Osteocyte (in vitro differentiated cells): ENCODE results near the gene SIM1. TPM values are rescaled to one million over a fixed set of nuclear protein-coding genes. Genes with fewer than 3 reads are reported as not detected.
"Not testable (repeated sequence)": the region's sequence is repeated elsewhere in the genome, so short reads cannot be mapped to it uniquely, and the experiment has no call there.

ENCODE experiments used
- DNase-seq: peaks from one replicate; pipeline ENCODE4 v3.0.0; 2021; ENCODE audit warnings: mixed read lengths; ENCODE audit not compliant: unreplicated experiment; ENCODE audit errors: extremely low spot score
- H3K27ac Mint-ChIP-seq: one replicate; pipeline ENCODE4 v1.8.0; 2021; ENCODE audit warnings: mild to moderate bottlenecking, mixed read lengths; ENCODE audit not compliant: unreplicated experiment
- H3K27me3 Mint-ChIP-seq: one replicate; pipeline ENCODE4 v1.8.0; 2021; ENCODE audit warnings: mixed read lengths; ENCODE audit not compliant: unreplicated experiment
- H3K36me3 Mint-ChIP-seq: one replicate; pipeline ENCODE4 v1.8.0; 2021; ENCODE audit warnings: mixed read lengths; ENCODE audit not compliant: unreplicated experiment
- H3K4me1 Mint-ChIP-seq: one replicate; pipeline ENCODE4 v1.8.0; 2021; ENCODE audit warnings: mixed read lengths; ENCODE audit not compliant: unreplicated experiment
- H3K4me3 Mint-ChIP-seq: one replicate; pipeline ENCODE4 v1.8.0; 2021; ENCODE audit warnings: mild to moderate bottlenecking, moderate library complexity, mixed read lengths; ENCODE audit not compliant: unreplicated experiment
- H3K9me3 Mint-ChIP-seq: one replicate; pipeline ENCODE4 v1.8.0; 2021; ENCODE audit warnings: mixed read lengths; ENCODE audit not compliant: unreplicated experiment
- total RNA-seq: library from RNA; stranded (reverse); gene quantifications from 2 replicates; pipeline ENCODE4 v1.2.1, GENCODE V29; 2021
- TF ChIP-seq, protein P1 (sequence below): fragments of 200-600 bp; sonication (generic); IDR thresholded peaks from 2 replicates; pipeline ENCODE4 v1.5.0; 2021; ENCODE audit warnings: antibody characterized with exemption, mild to moderate bottlenecking, moderate library complexity

SIM1 gene
- total RNA-seq, 1 donor from 2014 or later: 2.6 TPM

GRCh38 chr6:100371591-100371990 lies 93.1 kb downstream of the SIM1 start:
- H3K36me3 Mint-ChIP-seq: no peaks in the 10 kb centered on the region
- H3K4me3 Mint-ChIP-seq: no peak overlapping the region
- no peaks in the 10 kb centered on the region for H3K27me3 Mint-ChIP-seq

GRCh38 chr6:100370265-100370664 lies 94.5 kb downstream of the SIM1 start:
- Mint-ChIP-seq H3K27me3 (no peaks in the 10 kb centered on the region), H3K36me3 (no peaks in the 10 kb centered on the region), H3K4me3 (no peak overlapping the region), H3K9me3 (no peaks in the 10 kb centered on the region), H3K27ac (no peak overlapping the region), H3K4me1 (peaks cover 4% of the 10 kb centered on the region)
- TF ChIP-seq, protein P1, sequence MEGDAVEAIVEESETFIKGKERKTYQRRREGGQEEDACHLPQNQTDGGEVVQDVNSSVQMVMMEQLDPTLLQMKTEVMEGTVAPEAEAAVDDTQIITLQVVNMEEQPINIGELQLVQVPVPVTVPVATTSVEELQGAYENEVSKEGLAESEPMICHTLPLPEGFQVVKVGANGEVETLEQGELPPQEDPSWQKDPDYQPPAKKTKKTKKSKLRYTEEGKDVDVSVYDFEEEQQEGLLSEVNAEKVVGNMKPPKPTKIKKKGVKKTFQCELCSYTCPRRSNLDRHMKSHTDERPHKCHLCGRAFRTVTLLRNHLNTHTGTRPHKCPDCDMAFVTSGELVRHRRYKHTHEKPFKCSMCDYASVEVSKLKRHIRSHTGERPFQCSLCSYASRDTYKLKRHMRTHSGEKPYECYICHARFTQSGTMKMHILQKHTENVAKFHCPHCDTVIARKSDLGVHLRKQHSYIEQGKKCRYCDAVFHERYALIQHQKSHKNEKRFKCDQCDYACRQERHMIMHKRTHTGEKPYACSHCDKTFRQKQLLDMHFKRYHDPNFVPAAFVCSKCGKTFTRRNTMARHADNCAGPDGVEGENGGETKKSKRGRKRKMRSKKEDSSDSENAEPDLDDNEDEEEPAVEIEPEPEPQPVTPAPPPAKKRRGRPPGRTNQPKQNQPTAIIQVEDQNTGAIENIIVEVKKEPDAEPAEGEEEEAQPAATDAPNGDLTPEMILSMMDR: no peak
- no peak for DNase-seq

More at GRCh38 chr6:100371591-100371990, 93.1 kb downstream of the SIM1 start:
- DNase-seq: no peak
- H3K4me1 Mint-ChIP-seq: peaks cover 4% of the 10 kb centered on the region
- TF ChIP-seq, protein P1: no peak
- H3K9me3 Mint-ChIP-seq: no peaks in the 10 kb centered on the region
- H3K27ac Mint-ChIP-seq: no peak overlapping the region

- no peak overlapping the region for H3K4me3 Mint-ChIP-seq
- H3K4me1 Mint-ChIP-seq: peaks cover 14% of the 10 kb centered on the region
- H3K36me3 Mint-ChIP-seq: no peaks in the 10 kb centered on the region
- no peak overlapping the region for H3K27ac Mint-ChIP-seq
- TF ChIP-seq, protein P1: no peak
- no peaks in the 10 kb centered on the region for H3K27me3 Mint-ChIP-seq
- no peak for DNase-seq
- no peaks in the 10 kb centered on the region for H3K9me3 Mint-ChIP-seq
These were observed 98.3 kb downstream of the SIM1 start for GRCh38 chr6:100366419-100366818.

GRCh38 chr6:100363651-100364050 lies 101.1 kb downstream of the SIM1 start:
- DNase-seq: no peak
- peaks cover 14% of the 10 kb centered on the region for H3K4me1 Mint-ChIP-seq
- no peak overlapping the region for H3K27ac Mint-ChIP-seq
- TF ChIP-seq, protein P1: no peak
- no peak overlapping the region for H3K4me3 Mint-ChIP-seq
- no peaks in the 10 kb centered on the region for H3K27me3 Mint-ChIP-seq
- no peaks in the 10 kb centered on the region for H3K36me3 Mint-ChIP-seq
- H3K9me3 Mint-ChIP-seq: no peaks in the 10 kb centered on the region

DNA sequence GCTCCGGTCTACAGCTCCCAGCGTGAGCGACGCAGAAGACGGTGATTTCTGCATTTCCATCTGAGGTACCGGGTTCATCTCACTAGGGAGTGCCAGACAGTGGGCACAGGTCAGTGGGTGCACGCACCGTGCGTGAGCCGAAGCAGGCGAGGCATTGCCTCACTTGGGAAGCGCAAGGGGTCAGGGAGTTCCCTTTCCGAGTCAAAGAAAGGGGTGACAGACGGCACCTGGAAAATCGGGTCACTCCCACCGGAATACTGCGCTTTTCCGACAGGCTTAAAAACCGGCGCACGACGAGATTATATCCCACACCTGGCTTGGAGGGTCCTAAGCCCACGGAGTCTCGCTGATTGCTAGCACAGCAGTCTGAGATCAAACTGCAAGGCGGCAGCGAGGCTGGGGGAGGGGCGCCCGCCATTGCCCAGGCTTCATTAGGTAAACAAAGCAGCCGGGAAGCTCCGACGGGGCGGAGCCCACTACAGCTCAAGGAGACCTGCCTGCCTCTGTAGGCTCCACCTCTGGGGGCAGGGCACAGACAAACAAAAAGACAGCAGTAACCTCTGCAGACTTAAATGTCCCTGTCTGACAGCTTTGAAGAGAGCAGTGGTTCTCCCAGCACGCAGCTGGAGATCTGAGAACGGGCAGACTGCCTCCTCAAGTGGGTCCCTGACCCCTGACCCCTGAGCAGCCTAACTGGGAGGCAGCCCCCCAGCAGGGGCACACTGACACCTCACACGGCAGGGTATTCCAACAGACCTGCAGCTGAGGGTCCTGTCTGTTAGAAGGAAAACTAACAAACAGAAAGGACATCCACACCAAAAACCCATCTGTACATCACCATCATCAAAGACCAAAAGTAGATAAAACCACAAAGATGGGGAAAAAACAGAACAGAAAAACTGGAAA lies 109.7 kb downstream of the SIM1 start:
- H3K27me3 Mint-ChIP-seq, H3K36me3 Mint-ChIP-seq, H3K4me3 Mint-ChIP-seq, DNase-seq, H3K9me3 Mint-ChIP-seq, H3K27ac Mint-ChIP-seq: not testable (repeated sequence)
- peaks cover 16% of the 10 kb centered on the region for H3K4me1 Mint-ChIP-seq
